GM18909 (cell line): Measurements from ENCODE around the gene TMEM238.
"Not testable (repeated sequence)": the region's sequence is repeated elsewhere in the genome, so short reads cannot be mapped to it uniquely, and the experiment has no call there.

Experiments
- ATAC-seq: cut with Tn5 transposase; IDR thresholded peaks from one replicate; pipeline ENCODE4 v1.9.1; 2021; ENCODE audit warnings: mild to moderate bottlenecking; ENCODE audit not compliant: unreplicated experiment, poor library complexity

The TMEM238 gene

DNA sequence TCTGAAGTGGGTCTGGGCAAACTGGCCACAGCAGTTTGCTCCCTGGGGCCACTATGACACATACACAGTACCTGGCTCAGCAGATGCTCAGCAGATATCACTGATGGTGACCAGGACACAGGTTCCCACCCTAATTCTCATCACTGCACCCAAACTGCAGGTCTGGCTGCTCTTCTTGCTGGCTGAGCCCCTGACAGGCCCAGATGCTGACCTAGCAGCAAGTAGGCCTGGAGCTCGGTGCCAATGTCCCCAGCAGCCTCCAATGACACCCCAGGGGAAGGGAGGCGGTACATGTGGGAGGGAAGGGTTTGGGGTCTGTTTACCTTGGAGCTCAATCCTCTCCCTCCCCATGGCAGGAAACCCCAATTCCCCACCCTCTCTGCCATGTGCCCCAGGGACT lies 18.4 kb upstream of the TMEM238 start:
- no peak for ATAC-seq

GRCh38 chr19:55401390-55401789 lies 17.3 kb upstream of the TMEM238 start:
- not testable (repeated sequence) for ATAC-seq

DNA sequence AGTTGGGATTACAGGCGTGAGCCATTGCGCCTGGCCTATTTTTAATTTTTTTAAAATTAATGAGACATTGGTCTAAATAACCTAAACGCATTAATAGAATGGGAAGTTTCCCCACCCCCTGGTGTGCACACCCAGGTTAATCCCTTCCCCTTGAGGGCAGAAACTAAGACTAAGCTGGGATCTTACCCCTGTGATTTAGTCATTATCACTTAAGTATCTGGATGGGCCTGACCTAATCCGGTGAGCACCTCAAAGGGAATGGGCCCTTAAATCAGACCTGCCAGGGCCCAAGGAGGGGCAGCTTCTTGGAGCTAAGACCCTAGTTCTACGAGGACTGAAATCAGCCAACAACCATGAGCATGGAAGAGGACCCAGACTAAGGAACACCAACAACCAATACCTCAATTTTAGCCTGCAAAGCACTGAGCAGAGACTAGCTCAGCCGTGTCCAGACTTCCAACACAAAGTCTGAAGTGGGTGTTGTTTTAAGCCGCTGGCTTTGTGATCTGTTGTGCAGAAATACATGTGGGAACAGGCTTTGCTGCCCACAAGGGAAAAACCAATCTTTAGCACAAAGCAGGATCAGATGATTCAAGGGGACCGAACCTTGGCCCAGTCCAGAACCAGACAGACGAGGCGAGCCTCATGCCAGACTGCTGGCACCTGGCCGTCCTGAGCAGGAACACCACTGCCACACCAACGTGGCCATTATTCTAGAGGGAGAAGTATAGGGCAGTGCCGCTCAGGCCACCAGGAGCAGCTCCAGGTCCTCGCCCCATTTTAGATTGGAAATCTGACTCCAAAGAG lies 16.4 kb upstream of the TMEM238 start:
- ATAC-seq: no peak

DNA sequence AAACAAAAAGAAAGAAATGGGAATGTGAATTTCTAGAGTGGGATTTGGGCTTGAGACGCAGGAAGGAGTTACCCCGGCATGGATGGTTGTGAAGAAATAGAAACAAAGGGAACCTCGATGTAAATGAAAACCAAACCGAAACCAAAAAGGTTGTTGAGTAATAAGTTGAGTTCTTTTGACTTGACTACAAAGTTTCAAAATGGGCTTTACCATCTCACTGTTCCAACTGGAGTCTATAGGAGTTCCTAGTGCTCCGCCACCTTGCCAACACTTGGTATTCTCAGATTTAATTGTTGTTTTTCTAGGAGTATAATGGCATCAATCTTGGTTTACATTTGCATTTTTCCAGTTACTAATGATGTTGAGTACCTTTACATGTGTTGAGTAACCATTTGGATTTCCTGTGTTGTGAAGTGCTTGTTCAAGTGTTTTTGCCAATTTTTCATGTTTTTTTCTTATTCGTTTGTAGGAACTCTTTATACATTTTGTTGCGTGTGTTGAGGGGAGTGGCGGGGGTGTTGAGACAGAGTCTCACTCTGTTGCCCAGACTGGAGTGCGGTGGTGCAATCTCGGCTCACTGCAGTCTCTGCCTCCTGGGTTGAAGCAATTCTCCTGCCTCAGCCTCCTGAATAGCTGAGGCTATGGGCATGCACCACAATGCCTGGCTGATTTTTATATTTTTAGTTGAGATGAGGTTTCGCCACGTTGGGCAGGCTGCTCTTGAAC lies 14.3 kb upstream of the TMEM238 start:
- no peak for ATAC-seq

DNA sequence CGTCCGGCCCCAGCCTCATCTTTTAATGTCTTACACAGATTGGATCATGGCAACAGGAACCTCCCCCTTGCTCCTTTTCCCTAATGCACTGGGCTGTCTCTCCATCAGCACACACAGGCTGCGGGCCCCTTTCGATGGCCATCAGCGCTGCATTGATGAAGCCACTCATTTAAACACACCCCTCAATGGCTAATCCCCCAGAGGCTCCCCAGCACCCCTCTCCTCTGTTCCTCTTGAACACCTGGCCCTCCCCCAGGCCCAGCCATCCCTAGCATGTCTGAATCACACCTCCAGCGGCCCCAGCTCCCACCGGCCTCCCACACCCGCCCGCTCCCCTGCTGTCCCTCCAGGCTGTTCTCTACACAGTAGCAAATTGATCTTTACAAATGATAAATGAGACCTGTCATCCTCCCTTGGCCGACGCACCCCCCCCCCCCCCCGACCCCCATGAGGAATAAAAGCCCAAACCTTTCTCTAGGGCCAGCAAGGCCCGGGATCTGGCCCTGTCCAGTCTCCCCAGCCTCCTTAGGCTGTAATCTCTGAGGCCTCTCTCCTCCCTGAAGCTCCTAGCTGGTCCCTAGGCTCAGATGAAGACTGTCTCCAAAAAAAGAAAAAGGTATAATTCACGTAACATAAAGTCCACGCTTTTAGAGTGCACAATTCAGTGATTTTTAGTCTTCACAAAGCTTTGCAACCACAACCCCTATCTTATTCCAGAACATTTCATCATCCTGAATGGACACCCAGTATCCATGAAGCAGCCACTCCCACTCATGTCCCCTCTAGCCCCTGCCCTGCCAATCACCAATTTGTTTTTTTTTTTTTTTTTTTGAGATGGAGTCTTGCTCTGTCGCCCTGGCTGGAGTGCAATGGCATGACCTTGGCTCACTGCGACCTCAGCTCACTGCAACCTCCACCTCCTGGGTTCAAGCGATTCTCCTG lies 9.0 kb upstream of the TMEM238 start:
- no peak for ATAC-seq

DNA sequence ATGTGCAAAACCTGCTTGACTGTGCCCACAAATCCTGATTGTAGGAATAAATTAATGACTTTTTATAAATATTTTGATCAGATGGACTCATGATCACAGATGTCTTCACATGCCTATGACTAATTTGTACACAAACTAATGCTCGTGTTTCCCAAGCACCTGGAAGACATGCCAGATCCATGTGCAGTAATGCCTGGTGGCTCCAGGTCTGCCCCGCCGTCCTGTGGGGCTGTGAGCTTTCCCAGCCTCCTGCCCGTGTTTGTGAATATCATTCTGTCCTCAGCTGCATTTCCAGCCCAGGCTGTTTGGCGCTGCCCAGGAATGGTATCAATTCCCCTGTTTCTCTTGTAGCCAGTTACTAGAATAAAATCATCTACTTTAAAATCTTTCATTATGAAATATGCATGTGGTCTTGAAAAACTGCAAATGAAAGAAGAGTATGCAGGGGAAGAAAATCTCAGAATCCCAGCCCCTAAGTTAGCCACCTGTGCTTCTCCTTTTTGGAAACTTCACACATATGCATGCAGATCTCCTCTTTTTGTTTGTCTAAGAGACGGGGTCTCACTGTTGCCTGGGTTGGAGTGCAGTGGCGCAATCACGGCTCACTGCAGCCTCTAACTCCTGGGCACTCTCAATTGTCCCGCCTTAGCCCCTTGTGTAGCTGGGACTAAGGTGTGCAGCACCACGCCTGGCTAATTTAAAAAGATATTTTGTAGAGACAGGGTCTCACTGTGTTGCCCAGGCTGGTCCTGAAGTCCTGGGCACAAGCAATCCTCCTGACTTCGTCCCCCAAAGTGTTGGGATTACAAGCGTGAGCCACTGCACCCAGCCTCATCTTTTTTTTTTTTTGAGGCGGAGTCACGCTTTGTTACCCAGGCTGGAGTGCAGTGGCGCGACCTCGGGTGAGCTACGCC lies 7.9 kb upstream of the TMEM238 start:
- ATAC-seq: no peak

DNA sequence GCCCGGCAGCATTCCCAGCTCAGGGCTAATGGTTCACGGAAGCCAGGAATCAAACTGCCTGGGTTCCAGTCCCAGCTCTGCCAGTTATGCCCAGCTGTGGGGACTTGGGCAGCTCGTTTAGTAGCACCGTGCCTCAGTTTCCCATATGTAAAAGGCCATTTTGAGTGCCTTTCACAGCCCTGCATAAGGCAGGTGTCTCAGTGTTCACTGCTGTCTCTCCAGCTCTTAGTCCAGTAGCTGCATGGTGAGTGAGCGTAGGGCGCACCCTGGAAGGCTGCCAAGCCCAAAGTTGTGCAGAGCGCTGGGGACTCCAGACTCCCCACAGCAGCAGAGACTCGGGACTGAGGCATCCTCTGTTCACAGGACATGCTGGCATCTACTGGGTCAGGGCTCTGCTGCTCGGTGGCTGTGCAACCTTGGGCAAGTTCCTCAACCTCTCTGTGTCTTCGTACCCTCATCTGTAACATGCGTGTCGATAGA lies 7.1 kb upstream of the TMEM238 start:
- no peak for ATAC-seq

DNA sequence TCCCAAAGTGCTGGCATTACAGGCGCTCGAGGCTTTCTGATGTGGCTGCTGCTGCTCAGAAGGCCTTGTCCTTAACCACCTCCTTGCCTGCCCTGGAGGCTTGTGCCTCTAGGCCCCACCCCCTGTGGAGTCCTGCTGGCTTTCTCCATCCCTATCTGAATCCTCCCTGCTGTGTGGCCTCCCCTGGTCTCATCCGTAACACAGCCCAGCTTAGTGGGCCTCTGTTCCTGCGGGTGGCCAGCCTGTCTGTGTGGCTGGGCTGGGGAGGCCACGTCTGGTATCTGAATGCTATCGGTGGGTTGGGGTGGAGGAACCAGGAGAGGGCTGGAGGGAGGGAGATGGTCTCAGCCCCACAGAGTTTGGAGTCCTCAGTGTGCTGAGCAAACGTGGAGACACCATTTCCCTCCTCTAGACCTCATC lies 6.4 kb upstream of the TMEM238 start:
- no peak for ATAC-seq

GRCh38 chr19:55389386-55390317 lies 5.6 kb upstream of the TMEM238 start:
- ATAC-seq: no peak

DNA sequence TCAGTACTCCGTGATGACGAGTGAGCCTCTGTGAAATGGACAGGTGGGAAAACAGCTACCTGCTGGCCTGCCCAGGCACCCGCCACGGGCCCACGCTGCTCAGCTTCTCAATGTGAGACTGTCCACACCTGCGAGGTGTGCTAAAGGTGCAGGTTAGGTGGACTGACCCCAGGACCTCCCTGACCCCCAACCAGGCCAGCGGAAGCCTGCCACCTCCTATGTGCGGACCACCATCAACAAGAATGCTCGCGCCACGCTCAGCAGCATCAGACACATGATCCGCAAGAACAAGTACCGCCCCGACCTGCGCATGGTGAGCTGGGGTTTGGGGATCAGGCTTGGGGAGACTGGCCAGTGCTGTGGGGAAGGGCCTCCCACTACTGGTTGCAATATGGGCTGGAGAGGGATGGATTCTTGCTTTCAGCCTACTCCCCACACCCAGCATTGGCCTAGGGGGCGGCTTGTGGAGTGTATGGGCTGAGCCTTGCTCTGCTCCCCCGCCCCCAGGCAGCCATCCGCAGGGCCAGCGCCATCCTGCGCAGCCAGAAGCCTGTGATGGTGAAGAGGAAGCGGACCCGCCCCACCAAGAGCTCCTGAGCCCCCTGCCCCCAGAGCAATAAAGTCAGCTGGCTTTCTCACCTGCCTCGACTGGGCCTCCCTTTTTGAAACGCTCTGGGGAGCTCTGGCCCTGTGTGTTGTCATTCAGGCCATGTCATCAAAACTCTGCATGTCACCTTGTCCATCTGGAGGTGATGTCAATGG lies 3.8 kb upstream of the TMEM238 start:
- no peak for ATAC-seq

- ATAC-seq: no peak
These were observed 2.4 kb upstream of the TMEM238 start for GRCh38 chr19:55386493-55386971.

GRCh38 chr19:55385724-55386492 lies 1.8 kb upstream of the TMEM238 start, which contains the start of gene RPL28:
RPL28 (plus strand) TSS chr19:55385932; CDS start chr19:55386358, 426 bp downstream.
- peak; percentile 66 for ATAC-seq

DNA sequence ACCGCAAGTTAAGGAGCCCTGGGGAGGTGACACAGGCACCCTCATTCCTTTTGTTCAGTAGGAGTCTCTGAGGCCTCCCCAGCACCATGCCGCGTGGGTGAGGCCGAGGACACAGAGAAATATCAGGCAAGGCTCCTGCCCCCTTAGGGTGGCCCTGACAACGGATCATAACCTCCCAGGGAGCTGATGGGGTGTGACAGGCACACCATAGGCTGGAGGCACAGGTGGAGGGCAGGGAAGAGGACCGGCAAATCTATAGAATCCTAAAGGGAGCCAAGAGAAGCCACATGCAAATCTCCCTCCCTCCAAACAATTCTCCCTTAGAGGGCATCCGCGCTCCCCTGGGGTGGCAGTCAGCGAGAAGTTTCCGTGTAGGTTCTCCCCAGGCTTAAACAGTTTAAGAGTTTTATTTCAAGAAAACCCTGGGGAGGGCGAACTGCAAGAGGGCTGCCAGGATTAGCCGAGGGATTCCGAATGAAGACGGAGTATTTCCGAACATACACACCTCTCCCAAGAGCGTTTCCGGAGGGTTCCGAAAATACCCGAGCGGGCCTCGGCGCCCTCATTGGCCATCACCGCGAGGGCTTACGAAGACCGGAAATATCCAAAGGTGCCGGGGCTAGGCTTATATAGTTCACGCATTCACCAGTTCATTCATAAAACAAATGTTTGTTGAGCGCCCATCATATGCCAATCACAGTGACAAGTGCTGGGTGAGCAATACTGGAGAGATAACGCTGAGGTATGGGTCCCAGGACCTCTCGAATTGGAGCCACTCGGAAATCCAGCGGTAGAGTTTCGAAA lies 1.0 kb upstream of the TMEM238 start:
- peak; percentile 56 for ATAC-seq

- ATAC-seq: no peak
These were observed 587 bp downstream of the TMEM238 start for GRCh38 chr19:55383279-55384130.

DNA sequence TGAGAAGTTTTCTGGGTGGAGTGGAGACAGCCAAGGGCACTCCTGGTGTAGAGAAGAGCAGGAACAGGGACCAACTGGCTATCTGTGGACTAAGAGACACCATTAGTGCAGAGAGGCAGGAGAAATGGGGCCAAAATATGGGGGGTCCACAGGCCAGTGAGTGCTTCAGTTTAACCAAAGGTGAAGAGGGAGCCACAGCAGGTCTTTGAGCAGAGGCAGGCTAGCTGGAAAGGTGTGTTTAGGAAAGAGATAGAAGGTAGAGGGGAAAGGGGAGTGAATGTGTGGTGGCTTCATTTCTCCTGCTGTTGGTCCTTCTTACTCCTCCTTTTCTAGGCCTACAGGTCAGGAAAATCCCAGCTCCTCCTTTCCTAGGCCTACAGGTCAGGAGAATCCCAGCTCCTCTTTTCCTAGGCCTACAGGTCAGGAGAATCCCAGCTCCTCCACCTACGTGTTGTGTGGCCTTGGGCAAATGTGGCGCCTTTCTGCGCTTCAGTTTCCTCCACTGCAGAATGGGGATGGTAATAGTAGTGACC lies 1.5 kb downstream of the TMEM238 start:
- no peak for ATAC-seq
